ENCODE measurements around the gene IL22RA2. TPM values are rescaled to one million over a fixed set of nuclear protein-coding genes. Genes with fewer than 3 reads are reported as not detected.

Gene IL22RA2
- total RNA-seq, 4 donors from 2014 or later, result not detected

GRCh38 chr6:137123078-137123477 is 50.4 kb downstream of the IL22RA2 start:
- no peak overlapping the region for H3K4me3 ChIP-seq
- no peak for TF ChIP-seq EP300 (IDR thresholded peaks at IDR 0.05)
- no peak for TF ChIP-seq CTCF (IDR thresholded peaks at IDR 0.05)
- no peak for TF ChIP-seq POLR2A (IDR thresholded peaks at IDR 0.05)
- H3K9me3 ChIP-seq, result peaks cover 0 to 25% (median 2%) of the 10 kb centered on the region in 4 donors
- no peak for DNase-seq (ENCODE audit: low spot score in 2 of 2)
- WGBS, 2 donors, result 94 to 99% methylated on average over 2 of the region's 2 CpGs
- no peak overlapping the region for H3K27ac ChIP-seq
- no peaks in the 10 kb centered on the region for H3K27me3 ChIP-seq
- no peaks in the 10 kb centered on the region for H3K36me3 ChIP-seq
- H3K4me1 ChIP-seq, result no peaks in the 10 kb centered on the region

- Histone ChIP-seq H3K4me1 (no peaks in the 10 kb centered on the region), H3K9me3 (peaks cover 0 to 26% (median 2%) of the 10 kb centered on the region in 4 donors), H3K27ac (no peak overlapping the region), H3K27me3 (no peaks in the 10 kb centered on the region), H3K36me3 (no peaks in the 10 kb centered on the region), H3K4me3 (no peak overlapping the region)
- TF ChIP-seq CTCF (IDR thresholded peaks at IDR 0.05), result no peak
- no peak for TF ChIP-seq EP300 (IDR thresholded peaks at IDR 0.05)
- WGBS, 2 donors, result 73 to 87% methylated on average over 4 of the region's 4 CpGs
- DNase-seq (ENCODE audit: low spot score in 2 of 2), result no peak
Measured at GRCh38 chr6:137122612-137123011, 50.8 kb downstream of the IL22RA2 start.

- Histone ChIP-seq H3K9me3 (peaks cover 0 to 26% (median 2%) of the 10 kb centered on the region in 4 donors), H3K4me1 (no peaks in the 10 kb centered on the region), H3K36me3 (no peaks in the 10 kb centered on the region), H3K27ac (no peak overlapping the region), H3K27me3 (no peaks in the 10 kb centered on the region), H3K4me3 (no peak overlapping the region)
- DNase-seq (ENCODE audit: low spot score in 2 of 2), result no peak
- TF ChIP-seq POLR2A (IDR thresholded peaks at IDR 0.05), result no peak
- TF ChIP-seq CTCF (IDR thresholded peaks at IDR 0.05), result no peak
- TF ChIP-seq EP300 (IDR thresholded peaks at IDR 0.05), result no peak
- WGBS, 2 donors, result 37 to 47% methylated on average over 2 of the region's 2 CpGs
Measured at GRCh38 chr6:137121401-137121997, 51.9 kb downstream of the IL22RA2 start.

GRCh38 chr6:137120748-137121147 is 52.7 kb downstream of the IL22RA2 start:
- H3K4me1 ChIP-seq, result no peaks in the 10 kb centered on the region
- no peaks in the 10 kb centered on the region for H3K27me3 ChIP-seq
- H3K9me3 ChIP-seq, result peaks cover 0 to 26% (median 2%) of the 10 kb centered on the region in 4 donors
- no peak overlapping the region for H3K4me3 ChIP-seq
- no peak for TF ChIP-seq CTCF (IDR thresholded peaks at IDR 0.05)
- no peak for TF ChIP-seq POLR2A (IDR thresholded peaks at IDR 0.05)
- TF ChIP-seq EP300 (IDR thresholded peaks at IDR 0.05), result no peak
- no peaks in the 10 kb centered on the region for H3K36me3 ChIP-seq
- DNase-seq (ENCODE audit: low spot score in 2 of 2), result no peak
- H3K27ac ChIP-seq, result peak overlapping the region in 1 of 4 donors; percentile 23

- no peak for DNase-seq (ENCODE audit: low spot score in 2 of 2)
- WGBS, 2 donors, result 59 to 71% methylated on average over 4 of the region's 4 CpGs
Measured at GRCh38 chr6:137119196-137120104, 54.0 kb downstream of the IL22RA2 start.

More at GRCh38 chr6:137119196-137120104, 54.0 kb downstream of the IL22RA2 start:
- Histone ChIP-seq H3K4me3 (no peak overlapping the region), H3K9me3 (peaks cover 0 to 26% (median 2%) of the 10 kb centered on the region in 4 donors), H3K36me3 (no peaks in the 10 kb centered on the region), H3K27me3 (no peaks in the 10 kb centered on the region), H3K4me1 (no peaks in the 10 kb centered on the region), H3K27ac (no peak overlapping the region)
- TF ChIP-seq POLR2A (IDR thresholded peaks at IDR 0.05), result no peak
- no peak for TF ChIP-seq CTCF (IDR thresholded peaks at IDR 0.05)
- TF ChIP-seq EP300 (IDR thresholded peaks at IDR 0.05), result no peak

All from tibial nerve (tissue), 4 donors.